GM19351 (cell line): Measurements from ENCODE around the gene OPTC.
"Not testable (repeated sequence)": the region's sequence is repeated elsewhere in the genome, so short reads cannot be mapped to it uniquely, and the experiment has no call there.

Source experiments
- ATAC-seq: cut with Tn5 transposase; IDR thresholded peaks from one replicate; pipeline ENCODE4 v1.9.1; 2021; ENCODE audit warnings: mild to moderate bottlenecking, moderate library complexity; ENCODE audit not compliant: unreplicated experiment

The OPTC gene

DNA sequence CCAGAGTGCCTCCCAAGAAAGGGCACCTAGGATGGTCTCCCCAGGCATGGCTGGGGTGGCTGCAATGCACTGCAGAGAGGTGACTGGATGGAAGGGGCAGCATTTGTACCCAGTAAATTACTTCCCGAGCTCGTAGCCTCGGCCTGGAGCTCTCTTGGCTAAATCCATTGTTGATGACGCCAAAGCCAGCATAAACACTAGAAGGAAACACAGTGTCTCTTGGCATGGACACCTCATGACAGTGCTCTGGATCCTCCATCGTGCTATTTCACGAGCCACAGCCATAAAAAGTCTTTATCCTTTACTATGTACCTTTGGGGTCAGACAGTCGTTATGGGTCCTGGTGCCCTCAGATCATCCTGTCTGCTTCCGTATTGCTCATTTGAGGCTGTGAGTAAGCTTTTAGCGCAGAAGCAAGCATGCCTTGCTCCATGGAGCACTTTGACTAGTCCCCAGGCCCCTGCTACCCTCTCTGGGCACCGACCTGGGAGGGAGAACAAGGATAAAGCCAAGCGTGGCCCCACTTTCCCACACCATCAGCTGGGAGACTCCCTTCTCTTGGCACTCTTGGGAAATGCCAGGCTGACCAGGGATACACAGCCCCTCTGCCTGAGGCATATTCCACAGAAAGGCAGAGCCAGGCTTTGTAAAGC is 28.7 kb upstream of the OPTC start:
- no peak for ATAC-seq

DNA sequence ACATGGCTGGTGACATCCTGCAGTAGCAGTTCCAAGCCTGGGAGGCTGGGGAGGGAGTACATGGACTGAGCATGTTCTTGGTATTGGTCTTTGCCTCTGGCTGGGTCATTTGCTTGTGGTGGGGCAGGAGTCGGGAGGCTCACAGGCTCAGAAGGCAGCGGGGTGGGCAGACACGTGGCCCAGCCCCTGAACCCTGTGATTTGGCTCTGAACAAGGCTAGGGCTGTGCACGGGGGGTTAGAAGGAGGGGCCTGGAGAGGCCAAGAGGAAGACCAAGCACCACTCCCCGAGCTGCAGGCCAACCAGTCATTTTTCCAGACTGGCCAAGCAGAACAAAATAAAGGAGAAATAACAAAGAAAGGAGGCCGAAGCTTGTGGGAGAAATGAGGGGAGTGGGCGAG is 28.0 kb upstream of the OPTC start:
- no peak for ATAC-seq

DNA sequence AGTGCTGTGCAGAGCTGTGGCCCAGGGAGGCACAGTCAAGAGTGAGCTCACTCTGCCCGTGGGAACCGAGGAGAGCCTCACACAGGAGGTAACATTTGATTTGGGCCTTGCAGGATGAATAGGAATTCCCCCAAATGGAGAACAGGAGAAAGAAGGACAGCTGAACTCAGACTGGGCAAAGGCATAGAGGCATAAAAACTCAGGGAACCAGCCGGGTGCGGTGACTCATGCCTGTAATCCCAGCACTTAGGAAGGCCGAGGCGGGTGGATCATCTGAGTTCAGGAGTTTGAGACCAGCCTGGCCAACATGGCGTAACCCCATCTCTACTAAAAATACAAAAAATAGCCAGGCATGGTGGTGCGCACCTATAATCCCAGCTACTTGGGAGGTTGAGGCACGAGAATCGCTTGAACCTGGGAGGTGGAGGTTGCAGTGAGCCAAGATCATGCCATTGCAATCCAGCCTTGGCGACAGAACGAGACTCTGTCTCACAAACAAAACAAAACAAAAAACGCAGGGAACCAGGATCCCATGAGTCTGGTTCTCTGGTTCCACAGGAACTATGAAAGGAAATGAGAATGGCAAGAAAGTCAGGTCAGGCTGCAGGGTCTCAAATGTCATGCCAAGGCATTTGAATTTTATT is 26.9 kb upstream of the OPTC start:
- ATAC-seq: not testable (repeated sequence)

DNA sequence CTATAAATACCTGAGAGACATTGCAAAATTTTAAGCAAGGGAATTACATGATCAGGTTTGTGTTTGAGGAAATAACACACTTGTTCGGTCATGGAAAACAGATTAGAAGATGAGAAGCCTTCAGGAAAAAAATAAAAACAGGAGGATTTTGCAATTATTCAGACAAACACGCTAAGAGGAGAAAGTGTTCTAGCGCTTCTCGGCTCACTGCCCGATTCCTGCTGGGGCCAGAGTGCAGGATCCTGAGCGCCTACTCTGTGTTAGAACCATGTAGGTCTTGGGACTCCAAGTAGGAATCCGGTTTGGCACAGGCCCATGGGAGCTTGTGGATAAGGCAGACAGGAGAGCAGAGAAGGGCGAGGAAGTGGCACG is 26.4 kb upstream of the OPTC start:
- no peak for ATAC-seq

DNA sequence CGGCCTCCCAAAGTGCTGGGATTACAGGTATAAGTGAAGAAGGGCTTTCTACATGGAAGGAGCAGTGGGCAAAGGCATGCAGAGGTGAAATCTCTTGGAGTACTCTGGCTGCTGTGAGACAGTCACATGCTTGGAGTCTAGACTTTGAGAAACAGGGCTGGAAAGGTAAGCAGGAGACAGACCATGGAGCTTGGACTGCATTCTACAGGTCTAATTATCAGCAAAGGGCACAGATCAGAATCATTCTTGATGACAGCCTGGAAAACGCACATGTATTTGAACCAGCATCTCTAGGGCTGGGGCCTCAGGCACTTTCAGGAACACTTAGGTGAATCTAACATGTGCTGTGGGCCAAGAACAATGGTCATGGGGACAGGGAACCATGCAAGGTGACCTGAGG is 25.6 kb upstream of the OPTC start:
- ATAC-seq: no peak

DNA sequence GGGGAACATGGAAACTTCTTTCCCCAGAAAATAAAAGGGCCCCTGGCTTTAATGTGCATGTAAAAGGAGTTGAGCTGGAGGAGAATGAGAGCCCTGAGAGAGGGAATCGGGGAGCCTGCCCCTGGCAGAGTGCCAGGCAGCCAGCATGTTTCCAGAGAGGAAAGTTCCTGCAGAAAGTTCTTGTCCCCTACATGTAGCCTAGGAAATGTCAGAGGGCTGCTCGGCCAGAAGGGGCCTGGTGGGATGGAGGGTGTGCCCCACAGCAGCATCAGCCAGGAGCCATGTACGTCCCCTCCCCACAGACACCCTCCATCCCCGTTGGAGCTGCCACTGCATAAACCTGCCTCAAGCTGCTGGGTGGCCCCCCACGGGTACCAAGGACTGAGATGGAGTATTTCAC is 23.7 kb upstream of the OPTC start:
- ATAC-seq: no peak

DNA sequence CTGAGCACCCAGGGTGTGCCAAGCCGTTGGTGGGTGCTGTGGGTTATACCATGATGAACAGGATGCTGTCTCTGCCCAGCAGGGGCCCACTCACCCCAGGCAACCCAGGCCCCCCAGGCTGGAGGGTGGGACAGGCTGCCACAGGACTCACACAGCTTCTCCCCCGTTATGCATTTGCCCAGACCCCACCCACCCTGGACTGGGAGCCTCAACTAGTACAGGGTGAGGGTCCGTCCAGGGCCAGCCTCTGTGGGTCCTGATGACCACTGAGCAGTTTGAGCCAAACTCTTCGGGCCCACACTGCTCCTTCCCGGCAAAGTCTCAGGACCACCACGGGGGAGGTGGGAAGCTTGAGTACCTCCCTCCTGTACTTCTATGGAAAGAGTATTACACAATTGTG is 22.1 kb upstream of the OPTC start:
- no peak for ATAC-seq

DNA sequence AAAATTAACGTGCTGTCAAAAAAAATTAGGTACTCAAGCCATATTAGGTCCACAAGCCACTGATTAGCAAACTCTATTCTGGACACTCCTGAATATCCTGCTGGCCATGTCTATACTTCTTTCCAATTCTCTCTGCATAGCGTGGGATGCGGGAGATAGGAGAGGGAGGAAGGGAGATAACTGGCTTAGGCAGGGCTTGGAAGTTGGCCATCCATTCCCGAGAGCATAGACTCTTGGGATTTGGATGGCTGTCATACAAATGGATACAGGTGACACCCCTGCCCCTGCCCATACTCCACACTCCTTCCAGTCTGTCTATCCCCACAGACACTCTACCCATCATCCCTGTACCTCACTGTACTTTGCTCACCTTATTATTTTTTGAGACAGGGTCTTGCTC is 20.7 kb upstream of the OPTC start:
- no peak for ATAC-seq

DNA sequence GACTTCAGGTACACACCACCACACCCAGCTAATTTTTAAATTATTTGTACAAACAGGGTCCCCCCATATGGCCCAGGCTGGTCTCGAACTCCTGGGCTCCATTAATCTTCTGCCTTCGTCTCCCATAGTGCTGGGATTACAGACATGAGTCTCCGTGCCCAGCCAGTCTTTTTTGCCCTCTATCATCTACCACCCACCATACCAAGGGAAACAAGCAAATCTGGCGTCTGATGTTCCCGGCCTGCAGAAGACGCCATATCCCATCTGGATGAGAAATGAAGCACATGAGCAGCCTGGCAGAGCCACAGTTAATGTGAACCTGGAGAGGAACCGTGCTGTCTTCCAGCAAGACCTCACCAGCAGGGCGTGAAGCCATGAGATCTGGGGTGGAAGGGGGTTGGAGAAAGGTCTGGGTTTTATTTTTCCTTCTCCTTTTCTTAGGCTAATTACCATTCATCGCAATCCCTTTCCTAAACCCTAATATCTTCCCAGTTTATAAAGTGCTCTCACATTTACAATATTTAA is 20.1 kb upstream of the OPTC start:
- no peak for ATAC-seq

DNA sequence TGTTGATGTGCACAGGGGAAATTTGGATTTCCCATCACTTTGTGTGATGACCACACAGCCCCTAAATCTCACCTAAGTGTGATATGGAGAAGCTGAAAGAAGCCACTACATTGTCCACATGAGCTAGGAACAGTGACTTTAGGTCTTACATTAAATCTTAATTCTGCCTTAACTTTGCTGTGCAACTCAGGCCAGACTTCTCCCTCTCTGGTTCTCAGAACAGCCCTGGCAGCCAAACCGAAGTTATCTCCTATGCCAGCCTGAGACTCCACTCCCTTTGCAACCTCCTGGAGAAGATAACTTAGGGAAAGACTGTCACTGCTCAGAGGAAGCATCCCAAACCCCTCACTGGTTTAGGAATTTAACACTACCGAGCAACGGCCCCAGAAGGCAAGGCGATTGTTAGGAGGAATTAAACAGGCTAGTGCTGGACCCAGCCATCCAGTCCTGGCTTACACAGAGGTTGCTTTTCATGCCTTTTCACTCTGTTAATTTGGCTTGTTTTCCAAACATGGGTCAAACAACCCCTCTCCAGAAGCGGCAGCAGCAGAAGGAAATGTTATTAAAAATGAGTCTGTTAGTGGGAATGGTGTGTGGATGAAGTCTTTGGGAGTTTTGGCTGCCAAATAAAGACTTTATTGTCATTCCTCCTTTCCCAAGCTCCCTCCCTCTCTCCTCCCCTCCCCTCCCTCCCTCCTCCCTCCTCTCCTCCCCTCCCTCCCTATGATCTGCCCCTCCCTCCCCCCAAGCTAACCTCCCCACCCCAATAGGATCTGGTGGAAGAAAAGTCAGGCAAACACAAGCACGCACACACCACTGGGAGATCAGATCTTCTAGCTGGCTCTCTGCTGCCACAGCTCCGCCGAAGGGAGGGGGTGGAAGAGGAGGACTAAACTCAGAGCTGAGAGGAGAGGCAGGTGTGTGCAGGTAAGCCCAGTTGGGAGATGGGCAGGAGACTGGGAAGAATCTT is 18.7 kb upstream of the OPTC start, which contains the start of gene PRELP:
PRELP (plus strand) TSS at position 795 of the 970 bp plus-strand sequence. CDS start 7,379 bp downstream, outside the sequence.
- ATAC-seq: no peak

DNA sequence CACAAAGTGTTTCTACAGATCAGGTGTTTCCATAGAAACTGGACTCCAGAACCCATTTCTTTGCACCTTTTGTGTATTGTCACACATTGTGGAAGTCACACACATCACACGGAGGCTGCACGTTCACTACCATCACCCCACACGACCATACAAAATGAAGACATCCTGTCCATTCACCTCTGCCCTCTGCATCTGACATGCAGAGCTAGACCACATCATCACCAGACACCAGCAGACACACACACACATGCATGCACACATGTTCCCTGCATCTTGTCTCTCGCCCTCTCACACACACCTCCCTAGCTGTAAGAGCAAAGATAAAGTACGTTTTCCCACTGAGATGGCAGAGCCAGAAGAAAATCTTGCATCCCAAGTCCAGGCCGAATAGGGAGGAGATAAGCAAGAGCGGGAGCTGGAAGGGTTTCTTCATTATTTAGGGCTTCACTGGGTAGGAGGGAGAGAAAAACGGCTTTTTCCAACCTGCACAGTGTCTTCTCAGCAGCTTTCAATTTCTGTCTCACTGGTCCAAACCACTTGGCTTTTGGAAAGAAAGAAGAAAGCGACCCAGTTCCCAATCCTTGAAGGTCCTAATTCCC is 17.6 kb upstream of the OPTC start:
- no peak for ATAC-seq

DNA sequence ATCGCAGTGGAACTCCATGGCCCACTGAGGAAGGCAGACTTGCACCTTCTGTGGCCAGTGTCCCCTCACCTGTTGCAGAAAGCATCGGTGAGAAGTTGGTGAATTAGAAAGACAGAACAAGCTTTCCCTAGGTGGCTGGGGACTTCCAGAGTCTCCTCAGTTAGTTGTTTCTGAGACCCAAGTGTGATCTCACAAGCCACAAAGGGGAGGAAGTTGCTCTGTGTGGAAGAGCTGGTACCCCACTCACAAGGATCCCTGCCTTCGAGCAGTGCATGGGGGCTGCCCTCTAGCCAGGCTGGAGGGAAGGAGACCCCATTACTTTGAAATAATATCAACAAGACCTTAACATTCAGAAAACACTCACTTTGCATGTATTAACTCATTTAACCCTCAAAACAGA is 16.2 kb upstream of the OPTC start:
- no peak for ATAC-seq

DNA sequence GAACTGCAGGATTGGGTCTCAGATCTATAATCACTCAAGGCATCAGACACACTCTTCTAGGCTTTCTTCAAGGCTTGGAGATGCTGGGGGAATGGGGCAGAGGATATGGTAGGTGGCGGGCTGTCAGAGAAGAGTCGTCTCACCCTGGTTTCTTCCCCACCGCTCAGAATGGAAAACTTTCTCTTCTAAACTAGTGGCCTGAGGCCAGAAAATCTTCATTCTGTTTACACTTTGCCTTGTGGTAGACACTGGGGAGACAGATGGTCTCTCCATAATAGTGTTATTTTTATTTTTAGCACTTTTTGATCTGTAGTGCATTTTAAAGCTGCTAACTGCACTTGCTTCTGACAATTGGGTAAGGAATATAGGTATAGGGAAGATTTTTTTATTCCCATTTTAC is 15.7 kb upstream of the OPTC start:
- no peak for ATAC-seq

DNA sequence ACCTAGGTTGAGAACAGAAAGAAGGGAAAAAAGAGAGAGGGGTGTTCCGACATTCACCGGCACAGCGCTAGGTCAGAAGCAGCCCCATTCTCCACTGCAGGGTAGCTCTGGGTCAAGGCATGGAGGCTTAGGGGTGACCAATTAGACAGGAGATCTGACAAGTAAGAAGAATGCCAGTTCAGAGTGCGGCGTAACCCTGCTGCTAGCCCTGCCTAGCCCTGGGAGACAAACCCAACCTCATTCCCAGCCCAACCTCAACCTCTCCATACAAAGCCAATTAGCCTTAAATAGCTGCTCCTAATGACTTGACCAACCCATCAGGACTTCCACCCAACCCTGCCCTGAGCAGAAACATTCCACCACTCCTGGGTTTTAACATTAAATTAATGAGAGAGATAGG is 15.0 kb upstream of the OPTC start:
- ATAC-seq: no peak

DNA sequence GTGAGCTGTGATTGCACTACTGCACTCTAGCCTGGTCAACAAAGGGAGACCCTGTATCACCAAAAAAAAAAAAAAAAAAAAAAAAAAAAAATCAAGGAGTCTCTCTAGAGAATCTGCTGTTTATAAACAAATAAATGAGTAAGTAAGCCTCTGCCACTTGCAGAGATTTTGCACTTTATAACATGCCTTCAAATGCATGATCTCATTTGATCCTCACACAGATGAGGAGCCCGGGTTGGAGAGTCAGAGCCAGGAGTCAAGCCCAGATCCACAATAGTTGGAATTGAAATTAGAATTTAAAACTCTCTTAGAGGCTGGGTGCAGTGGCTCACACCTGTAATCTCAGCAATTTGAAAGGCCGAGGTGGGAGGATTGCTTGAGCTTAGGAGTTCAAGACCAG is 14.3 kb upstream of the OPTC start:
- ATAC-seq: no peak

DNA sequence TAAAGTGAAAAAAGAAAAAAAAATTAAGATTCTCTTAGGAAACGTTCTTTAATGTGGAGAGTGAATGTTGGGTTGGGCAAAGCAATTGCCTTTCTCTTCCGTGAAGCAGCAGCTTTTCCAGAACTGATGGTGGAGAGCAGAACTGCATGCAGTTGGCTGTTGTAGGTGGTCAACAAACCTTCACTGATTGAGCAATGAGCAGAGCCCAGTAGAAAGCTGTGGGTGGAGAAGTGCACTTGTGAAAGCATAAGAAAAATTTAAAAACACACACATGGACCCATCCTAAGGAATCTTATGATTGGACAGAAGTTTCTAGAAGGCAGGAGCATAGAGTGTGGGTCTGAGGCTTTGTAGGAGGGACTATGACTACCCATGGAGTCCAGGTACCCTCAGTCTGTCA is 13.9 kb upstream of the OPTC start:
- no peak for ATAC-seq

DNA sequence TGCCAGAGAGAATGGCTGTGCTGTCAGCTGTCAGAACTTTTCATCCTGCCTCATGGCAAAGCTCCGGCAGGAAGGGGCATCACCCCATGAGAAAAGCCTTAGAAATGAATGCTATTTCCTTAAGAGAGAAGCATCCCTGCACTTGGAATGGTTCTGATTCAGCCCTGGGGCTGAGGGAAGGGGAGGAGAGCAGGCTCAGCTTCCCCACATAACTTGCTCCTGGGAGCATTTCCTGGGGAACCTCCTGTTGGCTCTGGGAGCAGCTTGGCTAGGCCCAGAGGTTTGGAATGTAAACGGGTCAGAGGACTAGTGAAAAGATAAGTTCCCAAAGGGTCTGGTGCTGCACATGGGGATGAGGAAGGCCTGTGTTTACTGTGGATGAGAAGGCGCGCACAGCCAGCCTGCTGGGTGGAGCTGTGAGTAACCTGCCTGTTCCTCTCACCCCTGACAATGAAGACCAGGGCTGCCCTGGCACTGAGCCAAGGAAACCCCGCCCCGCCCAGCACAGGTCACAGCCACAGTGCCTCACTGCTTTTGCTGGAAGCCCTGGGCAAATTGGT is 13.3 kb upstream of the OPTC start:
- ATAC-seq: no peak

DNA sequence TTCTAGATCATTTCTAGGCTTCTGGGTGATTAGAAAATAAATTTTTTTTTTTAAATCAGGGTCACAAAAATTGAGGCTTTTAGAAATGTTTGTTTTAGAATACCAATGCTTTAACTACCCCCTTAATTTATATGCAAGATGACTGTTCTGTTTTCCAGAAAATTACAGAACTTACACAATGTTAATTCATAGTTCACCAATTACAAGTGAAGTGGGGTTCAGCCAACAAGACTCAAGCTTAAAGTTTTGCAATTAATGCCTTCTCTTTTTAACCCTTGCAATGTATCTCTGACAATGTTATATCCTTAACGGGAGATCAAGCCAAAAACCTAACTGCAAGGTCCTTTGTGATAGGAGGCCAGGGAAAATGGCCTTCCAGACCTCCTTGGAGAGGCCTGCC is 12.8 kb upstream of the OPTC start:
- no peak for ATAC-seq

DNA sequence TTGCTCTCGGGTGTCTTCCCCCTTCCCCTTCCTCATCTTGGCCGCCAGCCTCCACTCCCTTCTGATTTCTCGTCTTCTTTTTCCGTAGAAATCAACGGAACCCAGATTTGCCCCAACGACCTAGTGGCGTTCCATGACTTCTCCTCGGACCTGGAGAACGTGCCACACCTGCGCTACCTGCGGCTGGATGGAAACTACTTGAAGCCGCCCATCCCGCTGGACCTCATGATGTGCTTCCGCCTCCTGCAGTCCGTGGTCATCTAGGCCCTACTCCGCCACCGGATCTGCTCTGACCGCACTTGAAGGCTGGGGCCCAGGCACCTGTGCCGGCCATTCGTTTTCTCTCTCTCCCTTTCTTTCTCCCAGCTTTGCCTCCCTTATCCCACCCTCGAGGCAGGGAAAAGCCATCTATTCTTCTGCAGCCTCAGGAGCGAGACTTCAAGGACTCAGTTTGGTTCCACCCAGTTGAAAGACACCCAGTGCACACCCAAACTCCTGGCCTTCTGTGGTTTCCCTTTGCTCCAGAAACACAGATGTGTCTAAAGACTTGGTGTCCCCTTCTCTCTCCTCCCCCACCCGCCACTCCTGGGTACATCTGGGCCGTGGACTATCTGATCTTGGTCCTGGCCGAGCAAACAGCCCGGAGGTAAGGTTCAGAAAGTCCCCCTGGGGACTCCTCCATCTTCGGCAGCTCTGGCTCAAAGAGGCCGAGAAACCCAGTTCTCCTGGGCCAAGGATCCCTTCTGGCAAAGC is 7.2 kb upstream of the OPTC start:
- no peak for ATAC-seq

DNA sequence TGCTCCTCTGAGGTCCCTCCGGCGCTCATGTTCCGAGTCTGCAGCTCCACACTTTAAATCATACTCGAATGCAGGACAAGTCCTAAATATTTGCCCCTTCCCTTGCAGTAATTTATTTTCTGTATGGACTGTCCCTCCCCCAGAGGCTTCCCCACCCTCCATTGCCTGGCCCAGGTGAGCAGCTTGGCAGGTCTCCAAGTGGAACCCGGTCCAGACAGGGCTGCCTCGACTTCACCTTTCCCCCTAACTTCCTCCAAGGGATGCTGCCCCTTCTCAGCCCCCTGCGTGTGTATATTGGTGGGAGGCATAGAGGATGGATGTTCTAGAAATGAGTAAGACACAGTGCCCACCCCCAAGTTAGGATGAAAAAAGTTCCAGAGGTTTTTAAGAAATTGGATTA is 5.4 kb upstream of the OPTC start:
- no peak for ATAC-seq
